D721Med (cell line): ENCODE measurements around the gene POSTN.

Source experiments
- DNase-seq: peaks from one replicate; pipeline ENCODE4 v3.0.0; 2011; ENCODE audit warnings: low spot score; ENCODE audit not compliant: insufficient read length
- FAIRE-seq: peaks from 2 replicates; lab custom pipeline; 2011; peaks lifted over from hg19 to GRCh38; lab: Jason Lieb, UNC
- CTCF ChIP-seq: IDR thresholded peaks from 2 replicates; pipeline ENCODE4 v1.5.1; 2012; ENCODE audit warnings: mild to moderate bottlenecking, control low read depth; ENCODE audit not compliant: insufficient read depth; ENCODE audit errors: missing control alignments

The POSTN gene

GRCh38 chr13:37539976-37540605, 58.5 kb downstream of the POSTN start:
- DNase-seq (no peak), FAIRE-seq (no peak)
- TF ChIP-seq CTCF = no peak

GRCh38 chr13:37539170-37539569, 59.4 kb downstream of the POSTN start:
- FAIRE-seq (no peak), DNase-seq (no peak)
- TF ChIP-seq CTCF = no peak

- DNase-seq = no peak
- no peak for TF ChIP-seq CTCF
- no peak for FAIRE-seq
Measured at GRCh38 chr13:37535501-37535900, 63.1 kb downstream of the POSTN start.

GRCh38 chr13:37534676-37535075, 63.9 kb downstream of the POSTN start:
- DNase-seq (no peak), FAIRE-seq (no peak)
- TF ChIP-seq CTCF = no peak

GRCh38 chr13:37534181-37534580, 64.4 kb downstream of the POSTN start:
- no peak for TF ChIP-seq CTCF
- FAIRE-seq (no peak), DNase-seq (no peak)

GRCh38 chr13:37531049-37531448, 67.5 kb downstream of the POSTN start:
- DNase-seq (no peak), FAIRE-seq (no peak)
- TF ChIP-seq CTCF = no peak

- no peak for DNase-seq
- FAIRE-seq = no peak
- no peak for TF ChIP-seq CTCF
Measured at GRCh38 chr13:37529751-37530385, 68.7 kb downstream of the POSTN start.
